Measurements from ENCODE around the gene REXO4.

DNA sequence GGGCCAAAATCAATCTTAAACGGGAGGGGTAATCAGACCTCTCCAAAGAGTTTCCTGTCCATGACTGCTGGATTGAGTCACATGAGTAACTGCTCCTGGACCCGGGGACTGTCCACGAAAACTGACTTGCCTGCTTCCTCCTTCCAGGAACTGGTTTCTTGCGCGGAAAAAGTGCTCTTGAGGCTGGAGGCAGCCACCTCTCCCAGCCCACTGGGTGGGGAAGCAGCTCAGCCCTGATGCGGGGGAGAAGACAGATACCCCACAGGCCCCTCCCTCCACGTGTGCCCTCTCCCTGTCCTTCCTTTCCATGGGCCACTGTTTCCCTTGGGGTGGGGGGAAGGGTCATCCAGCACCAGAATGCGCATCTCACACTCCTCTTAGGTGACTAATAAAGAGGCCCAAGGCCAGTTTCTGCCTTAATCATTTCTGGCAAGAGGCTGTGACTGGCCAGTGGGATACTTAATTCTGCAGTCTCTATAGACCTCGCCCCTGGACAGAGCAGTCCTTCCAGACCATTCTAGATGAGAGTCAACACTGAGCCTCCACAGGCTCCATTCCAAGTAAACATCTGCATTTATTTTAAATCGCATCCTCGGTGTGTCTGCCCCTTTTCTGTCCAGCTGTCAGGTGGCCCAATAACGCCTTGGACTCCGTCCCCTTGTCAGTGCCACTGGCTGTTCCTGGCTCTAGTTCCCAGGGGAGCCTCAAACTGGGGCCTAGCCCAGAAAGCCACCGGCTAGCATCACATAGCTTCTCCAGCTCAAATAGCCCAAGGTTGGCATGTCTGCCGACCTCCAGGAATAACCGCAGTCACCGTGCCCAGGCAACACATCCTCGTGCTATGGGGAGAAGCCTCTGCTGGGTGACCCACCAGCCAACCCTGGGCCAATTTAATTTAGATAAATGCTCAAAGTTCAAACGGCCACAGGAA is 12.0 kb downstream of the REXO4 start:
- TF ChIP-seq CTCF (IDR thresholded peaks at IDR 0.05) (no peak), EZH2 (IDR thresholded peaks at IDR 0.05) (no peak)

Data from neural progenitor cell (in vitro differentiated cells).